COR-L47 (cell line): ENCODE measurements around the gene ODC1.
"Not testable (repeated sequence)": the region's sequence is repeated elsewhere in the genome, so short reads cannot be mapped to it uniquely, and the experiment has no call there.

Experiments
- DNase-seq: peaks from one replicate; lab custom pipeline; 2025; lab: John Stamatoyannopoulos, UW

ODC1 gene

DNA sequence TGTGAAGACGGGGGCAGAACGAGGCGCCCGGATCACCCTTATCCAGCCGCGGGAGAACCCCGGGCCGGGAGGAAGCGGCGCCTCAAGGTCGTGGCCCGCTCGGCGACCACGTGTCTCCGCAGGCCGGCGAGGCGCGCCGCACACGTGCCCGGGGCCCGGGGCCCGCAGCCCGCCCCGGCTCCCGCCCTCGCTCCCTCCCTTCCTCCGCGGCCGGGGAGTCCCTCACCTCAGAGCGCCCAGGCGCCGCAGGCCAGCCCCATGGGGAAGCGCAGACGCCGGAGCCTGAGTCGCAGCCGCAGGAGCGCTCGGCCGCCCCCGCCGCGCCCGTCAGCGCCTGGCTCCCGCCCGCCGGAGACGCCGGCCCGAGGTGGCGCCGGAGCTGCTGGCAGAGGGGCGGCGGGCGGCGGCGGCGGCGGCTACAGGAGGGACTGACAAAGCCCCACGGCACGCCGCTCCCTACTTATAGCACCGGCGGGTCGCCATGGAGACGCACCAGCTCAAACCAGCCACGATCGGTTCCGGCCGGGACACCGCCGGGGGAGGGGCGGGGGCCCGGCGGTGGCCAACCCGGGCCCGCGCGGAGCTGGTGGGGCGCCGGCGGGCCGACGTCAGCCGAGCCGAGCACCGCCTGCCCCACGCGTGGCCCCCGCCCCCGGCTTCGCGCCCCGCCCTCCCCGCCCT lies at the start of gene ODC1:
Gene ODC1, minus strand, starts transcription at position 433 of the 681 bp plus-strand sequence. CDS start 3,295 bp downstream, outside the sequence.
- DNase-seq, result peak; percentile 95

- DNase-seq, result peak; percentile 22
These were observed 49.7 kb upstream of the ODC1 start for GRCh38 chr2:10497797-10498251.

GRCh38 chr2:10495988-10496313 lies 47.8 kb upstream of the ODC1 start:
- no peak for DNase-seq

DNA sequence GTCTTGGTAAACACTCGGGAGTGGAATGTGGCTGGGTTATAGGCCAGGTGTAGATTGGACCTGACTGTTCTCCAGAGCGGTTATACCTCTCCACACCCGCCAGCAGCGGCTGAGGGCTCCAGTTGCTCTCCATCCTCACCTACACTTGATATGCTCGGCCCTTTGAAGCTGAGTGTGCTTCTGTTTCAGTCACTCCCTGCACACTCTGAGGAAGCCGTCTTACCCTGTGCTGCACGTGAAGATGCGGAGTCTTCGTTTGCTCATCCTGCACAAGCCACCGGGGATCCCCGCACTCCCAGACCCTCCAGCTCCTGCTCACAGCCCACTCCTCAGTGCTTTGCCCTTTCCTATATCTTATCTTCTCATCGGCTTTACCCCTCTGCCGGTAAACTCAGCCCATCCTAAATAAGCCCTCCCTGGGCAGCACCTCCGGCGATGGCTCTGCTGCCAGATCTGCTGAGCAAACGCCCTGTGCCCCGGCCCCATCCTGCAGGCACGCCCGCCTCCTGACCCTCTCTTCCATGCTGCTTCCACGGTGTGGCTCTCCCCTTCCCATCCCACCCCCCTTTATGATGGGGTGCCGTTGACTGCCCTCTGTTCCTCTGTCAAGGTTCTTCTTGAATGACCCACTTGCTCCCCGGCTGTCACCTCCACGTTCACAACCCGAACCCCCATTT lies 47.3 kb upstream of the ODC1 start:
- DNase-seq, result no peak

DNA sequence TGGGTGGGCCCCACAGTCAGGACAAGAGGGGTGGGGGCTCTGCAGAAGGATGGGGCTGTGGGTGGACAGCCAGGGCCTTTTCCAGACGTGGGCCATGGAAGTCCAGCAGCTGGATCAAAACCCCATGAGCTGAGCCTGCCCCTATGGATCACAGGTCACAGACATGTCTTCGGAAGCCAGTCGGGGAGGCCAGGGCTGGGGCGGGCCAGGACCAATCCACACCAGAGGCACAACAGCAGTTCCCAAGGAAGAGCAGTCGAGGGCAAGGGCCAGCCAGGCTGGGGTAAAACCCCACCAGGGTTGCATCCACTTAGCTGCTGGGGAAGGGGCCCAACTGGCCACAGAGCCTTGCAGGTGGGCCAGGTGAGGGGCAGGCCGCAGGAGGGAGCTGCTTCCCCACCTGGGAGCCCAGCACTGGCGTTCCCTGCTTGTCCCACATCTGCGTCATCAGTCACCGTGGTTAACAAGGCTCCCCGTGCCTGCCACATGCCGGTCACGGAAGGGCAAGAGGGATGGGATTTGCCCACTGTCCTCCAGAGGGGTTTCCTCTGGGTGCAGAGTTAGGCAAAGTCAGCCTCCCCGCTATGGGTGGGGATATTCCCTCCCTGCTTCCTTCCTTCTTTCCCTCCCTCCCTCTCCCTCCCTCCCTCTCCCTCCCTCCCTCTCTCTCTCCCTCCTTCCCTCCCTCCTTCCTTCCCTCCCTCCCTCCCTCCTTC lies 46.4 kb upstream of the ODC1 start:
- DNase-seq, result no peak

DNA sequence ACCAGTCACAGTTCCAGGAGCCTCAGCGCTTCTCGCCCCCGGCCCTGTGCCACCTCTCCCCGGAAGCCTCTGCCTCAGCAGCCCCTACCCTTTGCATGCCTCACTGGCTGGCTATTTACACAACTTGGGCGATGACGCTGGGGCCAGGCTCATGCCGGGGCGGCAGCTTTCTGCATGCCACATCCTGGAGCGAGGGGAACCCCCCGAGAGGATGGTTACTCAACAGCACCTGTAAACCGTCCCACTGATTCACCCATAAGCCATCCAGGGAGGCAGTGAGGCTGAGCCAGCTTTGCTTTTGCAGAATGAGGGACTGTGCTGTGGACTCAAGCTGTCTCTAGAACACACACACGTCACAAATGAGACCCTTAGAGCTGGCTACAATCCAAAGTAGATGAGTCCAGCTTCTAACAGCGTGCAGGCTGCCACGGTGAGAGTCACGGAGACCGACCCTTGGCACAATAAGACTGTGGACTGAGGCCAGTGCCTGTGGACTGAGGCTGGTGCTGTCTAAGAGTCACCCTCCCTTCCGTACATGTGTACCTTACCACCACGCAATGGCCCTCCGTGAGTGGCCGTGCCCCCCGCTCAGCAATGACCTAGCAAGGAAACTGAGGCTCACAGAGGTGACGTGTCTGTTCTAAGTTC lies 45.6 kb upstream of the ODC1 start:
- no peak for DNase-seq

- DNase-seq, result no peak
These were observed 45.0 kb upstream of the ODC1 start for GRCh38 chr2:10493075-10493633.

DNA sequence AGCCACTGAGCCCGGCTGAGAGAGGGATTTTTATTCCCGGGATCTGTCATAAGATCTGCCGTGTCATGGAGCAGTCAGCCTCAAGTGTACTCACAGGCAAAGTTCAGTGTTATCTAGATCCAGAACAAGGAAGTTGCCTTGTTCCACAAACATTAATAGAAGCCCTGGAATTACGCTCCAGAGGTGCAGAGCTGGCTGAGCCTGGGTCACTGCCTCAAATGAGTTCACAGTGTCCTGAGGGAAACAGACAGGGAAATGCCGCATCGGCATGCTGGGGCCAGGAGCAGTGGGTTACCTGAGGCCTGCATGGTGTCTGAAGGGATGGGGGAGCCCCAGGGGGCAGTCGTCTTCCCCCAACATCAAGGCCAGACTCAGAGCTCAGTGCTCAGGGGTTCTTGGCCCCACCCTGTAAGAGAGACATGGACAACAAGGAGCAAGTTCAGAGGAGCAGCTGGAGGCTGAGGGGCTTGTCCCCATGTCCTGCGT lies 42.7 kb upstream of the ODC1 start:
- DNase-seq, result no peak

DNA sequence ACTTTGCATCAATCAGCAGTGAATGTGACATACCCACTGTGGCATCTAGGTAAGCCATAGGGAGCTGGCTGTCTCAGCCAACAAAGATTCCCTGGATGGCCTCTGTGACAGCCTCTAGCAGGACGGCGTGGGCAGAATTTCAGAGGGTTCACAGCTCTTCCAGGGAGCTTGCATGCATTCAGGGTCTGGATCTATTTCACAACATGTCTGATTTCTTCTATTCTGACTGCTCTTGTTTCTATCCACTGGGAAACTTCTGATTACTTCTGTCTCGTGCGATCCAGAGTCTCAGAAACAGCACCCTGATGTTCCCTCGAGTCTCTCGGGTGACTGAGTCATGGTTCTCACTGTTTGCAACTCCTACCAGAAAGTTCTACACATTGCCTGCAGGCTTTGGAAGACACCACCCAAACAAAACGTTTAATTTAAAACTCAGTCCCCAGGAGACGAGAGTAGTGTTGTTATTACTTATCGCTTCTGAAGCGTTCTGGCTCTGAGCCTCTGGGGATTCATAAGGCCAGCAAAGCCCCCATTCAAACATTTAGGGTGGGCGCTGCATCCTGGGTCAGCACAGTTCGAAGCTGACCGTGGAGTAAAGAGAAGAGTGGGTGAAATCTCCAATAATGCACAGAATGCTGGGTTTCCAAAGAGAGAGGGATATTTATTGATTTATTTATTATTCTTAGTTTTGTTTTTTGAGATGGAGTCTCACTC lies 41.9 kb upstream of the ODC1 start:
- DNase-seq, result no peak

DNA sequence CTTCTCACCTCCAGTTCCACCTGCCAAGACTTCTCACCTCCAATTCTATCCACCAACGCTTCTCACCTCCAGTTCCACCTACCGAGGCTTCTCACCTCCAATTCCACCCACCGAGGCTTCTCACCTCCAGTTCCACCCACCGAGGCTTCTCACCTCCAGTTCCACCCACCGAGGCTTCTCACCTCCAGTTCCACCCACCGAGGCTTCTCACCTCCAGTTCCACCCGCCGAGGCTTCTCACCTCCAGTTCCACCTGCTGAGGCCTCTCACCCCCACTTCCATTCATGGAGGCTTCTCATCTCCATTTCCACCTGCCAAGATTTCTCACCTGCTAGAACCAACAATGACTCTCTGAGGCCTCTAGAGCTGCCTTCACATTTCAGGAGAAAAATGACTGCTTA lies 40.0 kb upstream of the ODC1 start:
- not testable (repeated sequence) for DNase-seq

- DNase-seq, result not testable (repeated sequence)
These were observed 39.6 kb upstream of the ODC1 start for GRCh38 chr2:10487741-10488104.

DNA sequence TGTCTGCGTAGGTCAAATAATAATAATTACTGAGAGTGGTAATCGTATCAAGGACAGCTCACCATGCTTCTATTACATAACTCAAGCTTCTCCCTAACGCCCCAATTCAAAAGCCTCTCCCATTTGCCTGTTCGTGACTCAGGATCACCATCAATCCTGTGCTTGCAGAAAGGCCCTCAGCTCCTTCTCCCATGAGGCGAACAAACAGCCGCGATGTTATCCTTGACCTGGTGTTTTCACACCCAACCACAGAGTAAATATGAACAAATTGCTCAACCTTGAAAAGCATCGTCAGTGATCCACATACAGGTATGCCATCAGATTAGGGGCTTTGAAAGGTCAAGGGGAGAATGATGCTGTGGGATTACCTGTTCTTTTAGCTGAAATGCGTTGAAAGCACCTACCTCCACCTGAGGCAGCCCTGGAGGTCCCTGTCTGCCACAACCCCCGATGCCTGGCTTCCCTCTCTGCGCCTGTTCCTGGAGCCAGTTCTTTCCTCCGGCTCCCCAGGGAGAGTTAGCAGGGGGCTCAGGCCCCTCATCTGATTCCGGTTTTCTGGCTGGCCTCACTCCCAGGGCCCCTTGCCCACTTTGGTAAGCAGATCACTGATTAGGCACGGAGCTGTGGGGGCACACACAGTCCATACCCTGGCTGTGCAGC lies 39.1 kb upstream of the ODC1 start:
- DNase-seq, result no peak

DNA sequence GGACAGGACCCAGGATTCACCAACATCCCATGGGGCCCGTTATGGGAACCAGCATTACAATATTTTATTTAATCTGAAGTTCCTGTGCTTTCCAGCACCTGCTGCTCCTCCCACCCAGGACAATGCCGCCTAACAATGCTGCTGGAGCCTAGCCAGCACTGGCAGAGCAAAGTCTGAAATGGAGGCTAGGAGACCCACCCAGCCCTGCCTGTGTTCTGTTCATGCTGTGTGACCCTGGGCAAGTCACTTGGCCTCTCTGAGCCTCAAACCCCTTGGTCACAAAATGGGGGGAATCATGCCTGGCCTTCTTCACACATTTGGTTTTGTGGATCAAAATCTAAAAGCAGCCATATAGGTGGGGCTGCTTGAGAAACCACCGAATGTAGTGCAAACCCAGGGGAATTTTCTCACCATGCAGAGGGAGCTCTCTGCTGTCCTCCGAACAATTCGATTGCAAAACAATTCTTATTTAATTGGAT lies 38.5 kb upstream of the ODC1 start:
- DNase-seq, result peak; percentile 53

GRCh38 chr2:10486091-10486490 lies 38.0 kb upstream of the ODC1 start:
- DNase-seq, result no peak

GRCh38 chr2:10482913-10483312 lies 34.8 kb upstream of the ODC1 start:
- DNase-seq, result no peak

- DNase-seq, result no peak
These were observed 34.3 kb upstream of the ODC1 start for GRCh38 chr2:10482460-10482859.

- no peak for DNase-seq
These were observed 33.6 kb upstream of the ODC1 start for GRCh38 chr2:10481666-10482157.

- DNase-seq, result no peak
These were observed 33.0 kb upstream of the ODC1 start for GRCh38 chr2:10481055-10481665.

DNA sequence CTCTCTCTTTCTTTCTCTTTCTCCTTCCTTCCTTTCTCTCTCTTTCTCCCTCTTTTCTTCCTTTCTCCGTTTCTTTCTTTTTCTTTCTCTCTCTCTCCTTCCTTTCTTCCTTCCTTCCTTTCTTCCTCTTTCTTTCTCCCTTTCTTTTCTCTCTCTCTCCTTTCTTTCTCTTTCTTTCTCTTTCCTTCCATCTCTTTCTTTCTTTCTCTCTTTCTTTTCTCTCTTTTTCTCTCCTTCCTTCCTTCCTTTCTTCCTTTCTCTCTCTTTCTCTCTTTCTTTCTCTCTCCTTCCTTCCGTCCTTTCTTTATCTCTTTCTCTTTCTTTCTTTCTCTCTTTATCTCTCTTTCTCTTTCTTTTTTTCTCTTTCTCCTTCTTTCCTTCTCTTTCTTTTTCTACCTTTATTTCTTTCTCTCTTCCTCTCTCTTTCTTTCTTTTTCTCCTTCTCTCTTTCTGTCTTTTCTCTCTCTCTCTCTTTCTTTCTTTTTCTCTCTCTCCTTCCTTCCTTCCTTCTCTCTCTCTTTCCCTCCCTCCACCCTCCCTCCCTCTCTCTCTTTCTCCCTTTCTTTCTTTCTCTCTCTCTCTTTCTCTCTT lies 32.3 kb upstream of the ODC1 start:
- DNase-seq, result no peak

DNA sequence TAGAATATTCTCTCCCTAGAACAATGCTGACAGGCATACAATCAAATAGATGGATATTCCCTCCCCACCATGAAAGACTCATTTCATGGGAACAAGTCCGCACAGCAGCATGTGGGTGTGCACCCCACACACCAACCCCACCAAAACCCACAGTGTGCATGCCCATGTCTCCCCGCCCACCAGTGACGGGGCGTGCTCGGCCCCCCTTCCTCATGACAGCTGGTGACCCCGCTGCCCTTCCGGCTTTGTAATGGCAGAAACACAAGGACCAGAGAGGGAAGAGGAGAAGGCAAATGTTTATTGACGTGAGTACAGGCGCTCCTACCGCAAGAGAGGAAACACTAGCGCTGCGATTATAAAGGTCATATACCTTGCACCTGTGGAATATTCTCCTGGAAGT lies 30.8 kb upstream of the ODC1 start:
- DNase-seq, result no peak
